Cardiac muscle cell (in vitro differentiated cells and primary cell): Measurements from ENCODE around the gene CFAP43. TPM values are rescaled to one million over a fixed set of nuclear protein-coding genes. Genes with fewer than 3 reads are reported as not detected.
A peak's percentile ranks its signal among the peaks of the same experiment; 100 is the strongest.

Source experiments
- DNase-seq, 2 donors: peaks; one replicate each; pipeline versions ENCODE4 v3.0.0 to v3.0.0-alpha.2; 2010 to 2017; ENCODE audit warnings: low read depth in 1 of 2, low spot score in 1 of 2
- H3K27ac ChIP-seq: fragments of 200-600 bp; sonication (generic); 2 replicates; pipeline ENCODE4 v1.5.1; 2016
- H3K27me3 ChIP-seq: fragments of 200-600 bp; sonication (generic); 2 replicates; pipeline ENCODE4 v1.6.0; 2016; ENCODE audit warnings: control low read depth
- H3K36me3 ChIP-seq: fragments of 200-600 bp; sonication (generic); 2 replicates; pipeline ENCODE4 v1.5.1; 2016; ENCODE audit warnings: control low read depth
- H3K4me1 ChIP-seq: fragments of 200-600 bp; sonication (generic); 2 replicates; pipeline ENCODE4 v1.8.1; 2017; ENCODE audit warnings: low read depth, mild to moderate bottlenecking, mixed run types
- H3K4me3 ChIP-seq: fragments of 200-600 bp; sonication (generic); 2 replicates; pipeline ENCODE4 v1.5.1; 2016; ENCODE audit warnings: mild to moderate bottlenecking
- H3K9me3 ChIP-seq: fragments of 200-600 bp; sonication (generic); 2 replicates; pipeline ENCODE4 v1.5.1; 2017; ENCODE audit warnings: low read depth, mild to moderate bottlenecking, control low read depth
- polyA plus RNA-seq: library from polyadenylated mRNA; unstranded; fragments of >200 nt; fragmentation: Nextera tagmentation; extraction: Ambion mirVana; gene quantifications from 2 replicates; pipeline ENCODE4 v1.2.1, GENCODE V29; 2016
- total RNA-seq: library from RNA; depleted of rRNA; stranded (reverse); fragments of >200 nt; gene quantifications from 2 replicates; pipeline ENCODE4 v1.2.3, GENCODE V29; 2016
- TF ChIP-seq, protein P1 (sequence below): IDR thresholded peaks from 2 replicates; pipeline ENCODE4 v1.5.1; 2012; ENCODE audit warnings: low read depth, mild to moderate bottlenecking, low read length

CFAP43 gene
- total and polyA plus RNA-seq, 2 experiments from 2014 or later: 0.36 to 0.67 TPM

- H3K4me3 ChIP-seq: no peak overlapping the region
- H3K27me3 ChIP-seq: no peaks in the 10 kb centered on the region
- TF ChIP-seq, protein P1, sequence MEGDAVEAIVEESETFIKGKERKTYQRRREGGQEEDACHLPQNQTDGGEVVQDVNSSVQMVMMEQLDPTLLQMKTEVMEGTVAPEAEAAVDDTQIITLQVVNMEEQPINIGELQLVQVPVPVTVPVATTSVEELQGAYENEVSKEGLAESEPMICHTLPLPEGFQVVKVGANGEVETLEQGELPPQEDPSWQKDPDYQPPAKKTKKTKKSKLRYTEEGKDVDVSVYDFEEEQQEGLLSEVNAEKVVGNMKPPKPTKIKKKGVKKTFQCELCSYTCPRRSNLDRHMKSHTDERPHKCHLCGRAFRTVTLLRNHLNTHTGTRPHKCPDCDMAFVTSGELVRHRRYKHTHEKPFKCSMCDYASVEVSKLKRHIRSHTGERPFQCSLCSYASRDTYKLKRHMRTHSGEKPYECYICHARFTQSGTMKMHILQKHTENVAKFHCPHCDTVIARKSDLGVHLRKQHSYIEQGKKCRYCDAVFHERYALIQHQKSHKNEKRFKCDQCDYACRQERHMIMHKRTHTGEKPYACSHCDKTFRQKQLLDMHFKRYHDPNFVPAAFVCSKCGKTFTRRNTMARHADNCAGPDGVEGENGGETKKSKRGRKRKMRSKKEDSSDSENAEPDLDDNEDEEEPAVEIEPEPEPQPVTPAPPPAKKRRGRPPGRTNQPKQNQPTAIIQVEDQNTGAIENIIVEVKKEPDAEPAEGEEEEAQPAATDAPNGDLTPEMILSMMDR: no peak
- peaks cover 28% of the 10 kb centered on the region for H3K4me1 ChIP-seq
- H3K27ac ChIP-seq: peak overlapping the region; percentile 20
- peak; percentile 45 to 66 for DNase-seq
- H3K36me3 ChIP-seq: peaks cover 33% of the 10 kb centered on the region
- H3K9me3 ChIP-seq: no peaks in the 10 kb centered on the region
These were observed 28.0 kb upstream of the CFAP43 start for GRCh38 chr10:104259999-104260774.

DNA sequence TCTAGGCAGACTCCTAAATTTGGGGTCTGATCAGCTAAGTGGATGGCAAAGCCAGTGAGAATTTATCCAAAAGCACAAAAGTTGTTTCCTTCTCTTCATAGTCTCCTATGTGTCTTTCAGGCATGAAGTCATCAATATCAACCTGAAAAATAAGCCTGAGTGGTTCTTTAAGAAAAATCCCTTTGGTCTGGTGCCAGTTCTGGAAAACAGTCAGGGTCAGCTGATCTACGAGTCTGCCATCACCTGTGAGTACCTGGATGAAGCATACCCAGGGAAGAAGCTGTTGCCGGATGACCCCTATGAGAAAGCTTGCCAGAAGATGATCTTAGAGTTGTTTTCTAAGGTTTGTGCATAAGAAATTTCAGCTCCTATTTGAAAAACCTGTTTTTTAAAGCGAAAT, 27.3 kb upstream of the CFAP43 start:
- DNase-seq: no peak
- Histone ChIP-seq H3K27me3 (no peaks in the 10 kb centered on the region), H3K27ac (peak overlapping the region; percentile 20), H3K4me3 (no peak overlapping the region), H3K36me3 (peaks cover 25% of the 10 kb centered on the region), H3K4me1 (peaks cover 28% of the 10 kb centered on the region), H3K9me3 (no peaks in the 10 kb centered on the region)
- TF ChIP-seq, protein P1: no peak

DNA sequence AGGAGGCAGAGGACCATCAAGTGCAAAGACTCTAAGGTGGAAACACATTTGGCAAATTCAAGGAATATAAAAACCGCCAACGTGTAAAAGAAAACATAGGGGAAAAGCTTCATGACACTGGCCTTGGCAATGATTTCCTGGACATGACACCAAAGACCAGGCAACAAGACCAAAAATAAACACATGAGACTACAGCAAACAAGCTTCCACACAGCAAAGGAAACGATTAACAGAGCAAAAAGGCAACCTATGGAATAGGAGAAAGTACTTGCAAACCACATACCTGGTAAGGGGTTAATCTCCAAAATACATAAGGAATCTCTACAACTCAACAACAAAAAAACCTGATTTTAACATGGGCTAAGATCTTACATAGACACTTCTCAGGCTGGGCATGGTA, 26.0 kb upstream of the CFAP43 start:
- Histone ChIP-seq H3K9me3 (no peaks in the 10 kb centered on the region), H3K4me3 (no peak overlapping the region), H3K36me3 (peaks cover 17% of the 10 kb centered on the region), H3K27me3 (no peaks in the 10 kb centered on the region), H3K4me1 (peaks cover 40% of the 10 kb centered on the region), H3K27ac (no peak overlapping the region)
- DNase-seq: no peak
- TF ChIP-seq, protein P1: no peak

DNA sequence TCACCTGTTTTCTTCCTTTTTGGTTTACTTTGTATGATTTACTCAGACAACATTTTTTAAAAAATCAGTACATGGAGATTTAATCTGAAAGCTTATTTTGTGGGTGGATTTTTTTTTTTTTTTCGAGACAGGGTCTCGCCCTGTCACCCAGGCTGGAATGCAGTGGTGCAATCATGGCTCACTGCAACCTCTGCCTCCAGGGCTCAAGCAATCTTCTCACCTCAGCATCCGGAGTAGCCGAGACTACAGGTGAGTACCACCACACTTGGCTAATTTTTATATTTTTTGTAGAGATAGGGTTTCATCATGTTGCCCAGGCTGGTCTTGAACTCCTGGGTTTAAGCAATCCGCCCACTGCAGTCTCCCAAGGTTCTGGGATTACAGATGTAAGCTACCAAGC, 25.1 kb upstream of the CFAP43 start:
- DNase-seq: no peak
- TF ChIP-seq, protein P1: no peak
- Histone ChIP-seq H3K27ac (no peak overlapping the region), H3K9me3 (no peaks in the 10 kb centered on the region), H3K27me3 (no peaks in the 10 kb centered on the region), H3K4me1 (peaks cover 49% of the 10 kb centered on the region), H3K36me3 (peaks cover 9% of the 10 kb centered on the region), H3K4me3 (no peak overlapping the region)

GRCh38 chr10:104256335-104256961, 24.3 kb upstream of the CFAP43 start:
- no peak overlapping the region for H3K27ac ChIP-seq
- TF ChIP-seq, protein P1: no peak

More at GRCh38 chr10:104256335-104256961, 24.3 kb upstream of the CFAP43 start:
- DNase-seq: no peak
- Histone ChIP-seq H3K9me3 (no peaks in the 10 kb centered on the region), H3K36me3 (peaks cover 9% of the 10 kb centered on the region), H3K4me1 (peaks cover 48% of the 10 kb centered on the region), H3K27me3 (no peaks in the 10 kb centered on the region), H3K4me3 (peak overlapping the region; percentile 83)
